Thyroid gland (tissue), 4 donors: ENCODE results near the gene KAZN.

Experiments used
- POLR2A ChIP-seq, 2 donors: fragments of 450-650 bp; IDR thresholded peaks; one replicate each; pipeline ENCODE4 v1.6.1; 2017; ENCODE audit warnings: antibody characterized with exemption in 2 of 2, mild to moderate bottlenecking in 2 of 2, moderate library complexity in 1 of 2
- TF ChIP-seq, protein P1 (sequence below), 6 experiments: fragments of 200-600 bp in 3 of 6; fragments of 450-650 bp in 3 of 6; sonication (generic) in 3 of 6; IDR thresholded peaks; one replicate each; pipeline ENCODE4 v1.5.1; 2016 to 2019; ENCODE audit warnings: antibody characterized with exemption in 6 of 6, mild to moderate bottlenecking in 2 of 6, inconsistent platforms in 1 of 6, moderate library complexity in 1 of 6

- TF ChIP-seq, protein P1, sequence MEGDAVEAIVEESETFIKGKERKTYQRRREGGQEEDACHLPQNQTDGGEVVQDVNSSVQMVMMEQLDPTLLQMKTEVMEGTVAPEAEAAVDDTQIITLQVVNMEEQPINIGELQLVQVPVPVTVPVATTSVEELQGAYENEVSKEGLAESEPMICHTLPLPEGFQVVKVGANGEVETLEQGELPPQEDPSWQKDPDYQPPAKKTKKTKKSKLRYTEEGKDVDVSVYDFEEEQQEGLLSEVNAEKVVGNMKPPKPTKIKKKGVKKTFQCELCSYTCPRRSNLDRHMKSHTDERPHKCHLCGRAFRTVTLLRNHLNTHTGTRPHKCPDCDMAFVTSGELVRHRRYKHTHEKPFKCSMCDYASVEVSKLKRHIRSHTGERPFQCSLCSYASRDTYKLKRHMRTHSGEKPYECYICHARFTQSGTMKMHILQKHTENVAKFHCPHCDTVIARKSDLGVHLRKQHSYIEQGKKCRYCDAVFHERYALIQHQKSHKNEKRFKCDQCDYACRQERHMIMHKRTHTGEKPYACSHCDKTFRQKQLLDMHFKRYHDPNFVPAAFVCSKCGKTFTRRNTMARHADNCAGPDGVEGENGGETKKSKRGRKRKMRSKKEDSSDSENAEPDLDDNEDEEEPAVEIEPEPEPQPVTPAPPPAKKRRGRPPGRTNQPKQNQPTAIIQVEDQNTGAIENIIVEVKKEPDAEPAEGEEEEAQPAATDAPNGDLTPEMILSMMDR (IDR thresholded peaks at IDR 0.05): no peak
- TF ChIP-seq POLR2A (IDR thresholded peaks at IDR 0.05): no peak
Measured at GRCh38 chr1:14724678-14725077, 126.2 kb downstream of the KAZN start.
